ENCODE results near the gene TBCE.

GRCh38 chr1:235495030-235495429 is 127.8 kb downstream of the TBCE start:
- TF ChIP-seq CTCF (IDR thresholded peaks at IDR 0.05; ENCODE audit: poor library complexity, severe bottlenecking) (no peak), MXI1 (conservative IDR thresholded peaks at IDR 0.05; ENCODE audit: poor library complexity, severe bottlenecking) (no peak), POLR2AphosphoS5 (IDR thresholded peaks at IDR 0.05) (no peak), RAD21 (conservative IDR thresholded peaks at IDR 0.05) (no peak), EP300 (conservative IDR thresholded peaks at IDR 0.05; ENCODE audit: poor library complexity, severe bottlenecking) (no peak), EZH2 (IDR thresholded peaks at IDR 0.05; ENCODE audit: borderline replicate concordance, insufficient read depth, low read length, poor library complexity, severe bottlenecking) (no peak)

Measured in neural cell (in vitro differentiated cells).